NCI-H2227 (cell line): ENCODE measurements around the gene THUMPD2.
"Not testable (repeated sequence)": the region's sequence is repeated elsewhere in the genome, so short reads cannot be mapped to it uniquely, and the experiment has no call there.

Experiments used
- DNase-seq: peaks from one replicate; lab custom pipeline; 2025; ENCODE audit not compliant: unreplicated experiment; lab: John Stamatoyannopoulos, UW

Gene THUMPD2

GRCh38 chr2:39778775-39779340, at the start of gene THUMPD2:
Gene THUMPD2, minus strand, starts transcription at chr2:39779258. Its CDS starts 19 bp downstream, at chr2:39779239.
- DNase-seq: peak; percentile 93

- no peak for DNase-seq
Measured at GRCh38 chr2:39821871-39822270, 42.8 kb upstream of the THUMPD2 start.

GRCh38 chr2:39816845-39817244, 37.8 kb upstream of the THUMPD2 start:
- no peak for DNase-seq

GRCh38 chr2:39816428-39816827, 37.4 kb upstream of the THUMPD2 start:
- no peak for DNase-seq

- no peak for DNase-seq
Measured at GRCh38 chr2:39805936-39806608, 27.0 kb upstream of the THUMPD2 start.

GRCh38 chr2:39803839-39804238, 24.8 kb upstream of the THUMPD2 start:
- no peak for DNase-seq

GRCh38 chr2:39800752-39801151, 21.7 kb upstream of the THUMPD2 start:
- DNase-seq: no peak

GRCh38 chr2:39796134-39796533, 17.1 kb upstream of the THUMPD2 start:
- DNase-seq: no peak

GRCh38 chr2:39790216-39790818, 11.3 kb upstream of the THUMPD2 start:
- DNase-seq: not testable (repeated sequence)

GRCh38 chr2:39787950-39788349, 8.9 kb upstream of the THUMPD2 start:
- no peak for DNase-seq

- no peak for DNase-seq
Measured at GRCh38 chr2:39786761-39787522, 7.9 kb upstream of the THUMPD2 start.

GRCh38 chr2:39782591-39782990, 3.5 kb upstream of the THUMPD2 start:
- no peak for DNase-seq

- no peak for DNase-seq
Measured at GRCh38 chr2:39781697-39782096, 2.6 kb upstream of the THUMPD2 start.

GRCh38 chr2:39780825-39781600, 2.0 kb upstream of the THUMPD2 start:
- no peak for DNase-seq

GRCh38 chr2:39779927-39780326, 869 bp upstream of the THUMPD2 start:
- no peak for DNase-seq

GRCh38 chr2:39779341-39779851, 338 bp upstream of the THUMPD2 start:
- DNase-seq: no peak

- DNase-seq: no peak
Measured at GRCh38 chr2:39778233-39778632, 825 bp downstream of the THUMPD2 start.

- no peak for DNase-seq
Measured at GRCh38 chr2:39772812-39773152, 6.3 kb downstream of the THUMPD2 start.

- DNase-seq: no peak
Measured at GRCh38 chr2:39772086-39772811, 6.8 kb downstream of the THUMPD2 start.

- no peak for DNase-seq
Measured at GRCh38 chr2:39762448-39762847, 16.6 kb downstream of the THUMPD2 start.
